ENCODE measurements around the gene FAM131A.

DNA sequence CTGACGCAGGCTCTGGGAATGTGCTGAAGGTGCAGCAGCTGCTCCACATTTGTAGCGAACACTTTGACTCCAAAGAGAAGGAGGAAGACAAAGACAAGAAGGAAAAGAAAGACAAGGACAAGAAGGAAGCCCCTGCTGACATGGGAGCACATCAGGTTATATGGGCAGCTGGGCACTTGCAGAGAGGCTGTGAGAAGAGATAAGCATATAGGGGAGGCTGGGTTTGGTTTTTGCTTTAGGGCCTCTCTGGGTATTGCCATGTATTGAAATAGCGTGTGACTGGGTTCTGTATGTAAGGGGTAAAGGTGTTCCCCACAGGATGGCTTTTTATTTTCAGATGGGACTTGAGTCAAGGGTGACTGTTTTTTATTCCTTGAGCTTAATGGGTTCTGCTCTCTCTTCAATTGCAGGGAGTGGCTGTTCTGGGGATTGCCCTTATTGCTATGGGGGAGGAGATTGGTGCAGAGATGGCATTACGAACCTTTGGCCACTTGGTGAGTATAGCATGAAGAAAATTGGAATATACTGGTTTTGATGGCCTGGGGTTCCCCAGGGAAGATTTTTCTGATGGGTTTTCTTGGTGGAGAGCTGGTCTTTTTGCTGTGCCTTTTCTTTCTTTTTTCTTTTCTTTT, 30.9 kb upstream of the FAM131A start:
- TF ChIP-seq POLR2A (IDR thresholded peaks at IDR 0.05): no peak
- TF ChIP-seq, protein P1, sequence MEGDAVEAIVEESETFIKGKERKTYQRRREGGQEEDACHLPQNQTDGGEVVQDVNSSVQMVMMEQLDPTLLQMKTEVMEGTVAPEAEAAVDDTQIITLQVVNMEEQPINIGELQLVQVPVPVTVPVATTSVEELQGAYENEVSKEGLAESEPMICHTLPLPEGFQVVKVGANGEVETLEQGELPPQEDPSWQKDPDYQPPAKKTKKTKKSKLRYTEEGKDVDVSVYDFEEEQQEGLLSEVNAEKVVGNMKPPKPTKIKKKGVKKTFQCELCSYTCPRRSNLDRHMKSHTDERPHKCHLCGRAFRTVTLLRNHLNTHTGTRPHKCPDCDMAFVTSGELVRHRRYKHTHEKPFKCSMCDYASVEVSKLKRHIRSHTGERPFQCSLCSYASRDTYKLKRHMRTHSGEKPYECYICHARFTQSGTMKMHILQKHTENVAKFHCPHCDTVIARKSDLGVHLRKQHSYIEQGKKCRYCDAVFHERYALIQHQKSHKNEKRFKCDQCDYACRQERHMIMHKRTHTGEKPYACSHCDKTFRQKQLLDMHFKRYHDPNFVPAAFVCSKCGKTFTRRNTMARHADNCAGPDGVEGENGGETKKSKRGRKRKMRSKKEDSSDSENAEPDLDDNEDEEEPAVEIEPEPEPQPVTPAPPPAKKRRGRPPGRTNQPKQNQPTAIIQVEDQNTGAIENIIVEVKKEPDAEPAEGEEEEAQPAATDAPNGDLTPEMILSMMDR (IDR thresholded peaks at IDR 0.05): no peak
